Airway epithelial cell (primary cell): ENCODE measurements around the gene FMO4. TPM values are rescaled to one million over a fixed set of nuclear protein-coding genes. Genes with fewer than 3 reads are reported as not detected.

Experiments used
- total RNA-seq: library from RNA; depleted of rRNA; stranded (reverse); fragments of >200 nt; gene quantifications from 2 replicates; pipeline ENCODE4 v1.2.3, GENCODE V29; 2015

The FMO4 gene, protein sequence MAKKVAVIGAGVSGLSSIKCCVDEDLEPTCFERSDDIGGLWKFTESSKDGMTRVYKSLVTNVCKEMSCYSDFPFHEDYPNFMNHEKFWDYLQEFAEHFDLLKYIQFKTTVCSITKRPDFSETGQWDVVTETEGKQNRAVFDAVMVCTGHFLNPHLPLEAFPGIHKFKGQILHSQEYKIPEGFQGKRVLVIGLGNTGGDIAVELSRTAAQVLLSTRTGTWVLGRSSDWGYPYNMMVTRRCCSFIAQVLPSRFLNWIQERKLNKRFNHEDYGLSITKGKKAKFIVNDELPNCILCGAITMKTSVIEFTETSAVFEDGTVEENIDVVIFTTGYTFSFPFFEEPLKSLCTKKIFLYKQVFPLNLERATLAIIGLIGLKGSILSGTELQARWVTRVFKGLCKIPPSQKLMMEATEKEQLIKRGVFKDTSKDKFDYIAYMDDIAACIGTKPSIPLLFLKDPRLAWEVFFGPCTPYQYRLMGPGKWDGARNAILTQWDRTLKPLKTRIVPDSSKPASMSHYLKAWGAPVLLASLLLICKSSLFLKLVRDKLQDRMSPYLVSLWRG
- total RNA-seq, result 2.0 and 2.3 TPM in 2 replicates

GRCh38 chr1:171313835-171314320 lies at the start of gene FMO4:
Gene FMO4 (plus strand): TSS chr1:171314183. CDS start chr1:171319826, 5,643 bp downstream.

Other genes starting within 250 kb of the FMO4 start
- gene FMO3, start 223.3 kb upstream of the FMO4 start, total RNA-seq, result not detected in 2 replicates
- not detected in 2 replicates for gene FMO2, start 128.9 kb upstream of the FMO4 start, total RNA-seq
- gene FMO1, start 65.7 kb upstream of the FMO4 start, total RNA-seq, result not detected in 2 replicates
- 51.7 and 71.6 TPM in 2 replicates for gene PRRC2C, start 171.3 kb downstream of the FMO4 start, total RNA-seq